Thymus (tissue), 11 donors: ENCODE results near the gene THAP3. TPM values are rescaled to one million over a fixed set of nuclear protein-coding genes. Genes with fewer than 3 reads are reported as not detected.
A peak's percentile ranks its signal among the peaks of the same experiment; 100 is the strongest.
"Not testable (repeated sequence)": the region's sequence is repeated elsewhere in the genome, so short reads cannot be mapped to it uniquely, and the experiment has no call there.

Experiments
- DNase-seq, 9 donors: peaks; one replicate each; pipeline ENCODE4 v3.0.0-alpha.2; 2013; ENCODE audit warnings: low spot score in 9 of 9, low read depth in 6 of 9, missing footprints in 1 of 9
- H3K27ac ChIP-seq, 2 donors: one replicate each; pipeline ENCODE4 v1.5.1; 2013; ENCODE audit warnings: control low read depth in 1 of 2, low read depth in 1 of 2, low read length in 1 of 2, mild to moderate bottlenecking in 1 of 2, moderate library complexity in 1 of 2
- H3K27me3 ChIP-seq, 2 donors: one replicate each; pipeline ENCODE4 v1.5.1; 2013; ENCODE audit warnings: low read length in 1 of 2; ENCODE audit not compliant: control insufficient read depth in 2 of 2, insufficient read depth in 1 of 2
- H3K36me3 ChIP-seq, 2 donors: one replicate each; pipeline ENCODE4 v1.5.1; 2013; ENCODE audit warnings: low read length in 1 of 2, mild to moderate bottlenecking in 1 of 2, moderate library complexity in 1 of 2; ENCODE audit not compliant: control insufficient read depth in 2 of 2, insufficient read depth in 2 of 2
- H3K4me1 ChIP-seq, 2 donors: one replicate each; pipeline ENCODE4 v1.5.1; 2013; ENCODE audit warnings: low read length in 2 of 2; ENCODE audit not compliant: control insufficient read depth in 2 of 2, insufficient read depth in 2 of 2
- H3K4me3 ChIP-seq, 2 donors: one replicate each; pipeline ENCODE4 v1.5.1; 2013; ENCODE audit warnings: low read length in 2 of 2, control low read depth in 1 of 2, mild to moderate bottlenecking in 1 of 2
- H3K9me3 ChIP-seq, 2 donors: one replicate each; pipeline ENCODE4 v1.5.1; 2013; ENCODE audit warnings: low read length in 1 of 2, mild to moderate bottlenecking in 1 of 2; ENCODE audit not compliant: control insufficient read depth in 2 of 2, insufficient read depth in 1 of 2
- WGBS: extraction: QIAGEN DNeasy Blood & Tissue Kit; methylation state at CpG from one replicate; pipeline ENCODE4 v1.1.7; 2013; 5-methylcytosine and 5-hydroxymethylcytosine counted together
- polyA plus RNA-seq: library from polyadenylated mRNA; stranded (reverse); fragments of 200-250 nt; gene quantifications from one replicate; pipeline ENCODE4 v1.2.3, GENCODE V29; 2013
- total RNA-seq: library from RNA; stranded (reverse); fragments of 120-200 nt; gene quantifications from one replicate; pipeline ENCODE4 v1.2.4, GENCODE V29; 2013
- donor health status: healthy.

THAP3 gene
- total and polyA plus RNA-seq, 2 donors = 17.6 to 22.2 TPM

- 98% methylated on average over 8 of the region's 8 CpGs for whole genome bisulfite sequencing
- H3K36me3 ChIP-seq = peaks cover 37 to 72% of the 10 kb centered on the region in 2 donors
- no peak overlapping the region for H3K27ac ChIP-seq
- no peaks in the 10 kb centered on the region for H3K27me3 ChIP-seq
- H3K4me1 ChIP-seq = peaks cover 7 to 8% of the 10 kb centered on the region in 2 donors
- no peak for DNase-seq
- no peak overlapping the region for H3K4me3 ChIP-seq
- H3K9me3 ChIP-seq = no peaks in the 10 kb centered on the region
Measured at GRCh38 chr1:6630027-6630426, 5.4 kb downstream of the THAP3 start.

GRCh38 chr1:6631058-6631457 lies 6.4 kb downstream of the THAP3 start:
- Histone ChIP-seq H3K36me3 (peaks cover 46 to 81% of the 10 kb centered on the region in 2 donors), H3K4me3 (no peak overlapping the region), H3K4me1 (peaks cover 2% of the 10 kb centered on the region in 2 donors), H3K27me3 (no peaks in the 10 kb centered on the region), H3K9me3 (no peaks in the 10 kb centered on the region), H3K27ac (no peak overlapping the region)
- WGBS = 99% methylated on average over 8 of the region's 8 CpGs
- DNase-seq = no peak

GRCh38 chr1:6632588-6633514 lies 8.2 kb downstream of the THAP3 start:
- Histone ChIP-seq H3K9me3 (no peaks in the 10 kb centered on the region), H3K27ac (no peak overlapping the region), H3K4me1 (no peaks in the 10 kb centered on the region), H3K36me3 (peaks cover 63 to 91% of the 10 kb centered on the region in 2 donors), H3K4me3 (no peak overlapping the region), H3K27me3 (no peaks in the 10 kb centered on the region)
- DNase-seq = no peak
- WGBS = 97% methylated on average over 30 of the region's 30 CpGs

- 86% methylated on average over 29 of the region's 29 CpGs for WGBS
Measured at GRCh38 chr1:6634371-6635052, 9.8 kb downstream of the THAP3 start.

GRCh38 chr1:6635161-6635909 lies 10.7 kb downstream of the THAP3 start:
- DNase-seq = no peak
- Histone ChIP-seq H3K36me3 (peaks cover 62 to 90% of the 10 kb centered on the region in 2 donors), H3K4me3 (no peak overlapping the region), H3K9me3 (no peaks in the 10 kb centered on the region), H3K27me3 (no peaks in the 10 kb centered on the region), H3K4me1 (no peaks in the 10 kb centered on the region), H3K27ac (no peak overlapping the region)
- 98% methylated on average over 20 of the region's 20 CpGs for WGBS

More at GRCh38 chr1:6634371-6635052, 9.8 kb downstream of the THAP3 start:
- no peak overlapping the region for H3K4me3 ChIP-seq
- H3K36me3 ChIP-seq = peaks cover 61 to 90% of the 10 kb centered on the region in 2 donors
- H3K9me3 ChIP-seq = no peaks in the 10 kb centered on the region
- H3K27ac ChIP-seq = no peak overlapping the region
- DNase-seq = peak in 2 of 9 donors; percentile 20 to 21
- H3K27me3 ChIP-seq = no peaks in the 10 kb centered on the region
- no peaks in the 10 kb centered on the region for H3K4me1 ChIP-seq

GRCh38 chr1:6635910-6636760 lies 11.5 kb downstream of the THAP3 start:
- Histone ChIP-seq H3K4me1 (no peaks in the 10 kb centered on the region), H3K9me3 (no peaks in the 10 kb centered on the region), H3K27ac (no peak overlapping the region), H3K4me3 (no peak overlapping the region), H3K27me3 (no peaks in the 10 kb centered on the region), H3K36me3 (peaks cover 60 to 92% of the 10 kb centered on the region in 2 donors)
- 96% methylated on average over 16 of the region's 16 CpGs for WGBS
- no peak for DNase-seq

- not testable (repeated sequence) for H3K27me3 ChIP-seq, H3K4me1 ChIP-seq, DNase-seq, H3K9me3 ChIP-seq, H3K27ac ChIP-seq, H3K4me3 ChIP-seq
- WGBS = 99% methylated on average over 6 of the region's 6 CpGs
- H3K36me3 ChIP-seq = peaks cover 60 to 90% of the 10 kb centered on the region in 2 donors
Measured at GRCh38 chr1:6636778-6637177, 12.1 kb downstream of the THAP3 start.

GRCh38 chr1:6637770-6638169 lies 13.1 kb downstream of the THAP3 start:
- H3K27ac ChIP-seq = no peak overlapping the region
- no peaks in the 10 kb centered on the region for H3K9me3 ChIP-seq
- H3K36me3 ChIP-seq = peaks cover 55 to 90% of the 10 kb centered on the region in 2 donors
- 97% methylated on average over 9 of the region's 9 CpGs for WGBS
- no peaks in the 10 kb centered on the region for H3K4me1 ChIP-seq
- no peak for DNase-seq
- H3K27me3 ChIP-seq = no peaks in the 10 kb centered on the region
- H3K4me3 ChIP-seq = no peak overlapping the region
